Epithelial cell of proximal tubule (primary cell): Measurements from ENCODE around the gene HIGD1B. TPM values are rescaled to one million over a fixed set of nuclear protein-coding genes. Genes with fewer than 3 reads are reported as not detected.

ENCODE experiments used
- DNase-seq: peaks from one replicate; pipeline ENCODE4 v3.0.0-alpha.2; 2011; ENCODE audit warnings: low read depth
- H3K4me3 ChIP-seq: 2 replicates; pipeline ENCODE4 v1.5.1; 2011; ENCODE audit warnings: low read depth, mild to moderate bottlenecking, low read length
- total RNA-seq: library from RNA; depleted of rRNA; stranded (reverse); fragments of >200 nt; gene quantifications from 2 replicates; pipeline ENCODE4 v1.2.3, GENCODE V29; 2015
- TF ChIP-seq, protein P1 (sequence below): conservative IDR thresholded peaks from 2 replicates; pipeline ENCODE4 v1.5.1; 2012; ENCODE audit warnings: low read depth, mild to moderate bottlenecking, low read length

Gene HIGD1B
- total RNA-seq, 1 donor from 2014 or later: not detected

DNA sequence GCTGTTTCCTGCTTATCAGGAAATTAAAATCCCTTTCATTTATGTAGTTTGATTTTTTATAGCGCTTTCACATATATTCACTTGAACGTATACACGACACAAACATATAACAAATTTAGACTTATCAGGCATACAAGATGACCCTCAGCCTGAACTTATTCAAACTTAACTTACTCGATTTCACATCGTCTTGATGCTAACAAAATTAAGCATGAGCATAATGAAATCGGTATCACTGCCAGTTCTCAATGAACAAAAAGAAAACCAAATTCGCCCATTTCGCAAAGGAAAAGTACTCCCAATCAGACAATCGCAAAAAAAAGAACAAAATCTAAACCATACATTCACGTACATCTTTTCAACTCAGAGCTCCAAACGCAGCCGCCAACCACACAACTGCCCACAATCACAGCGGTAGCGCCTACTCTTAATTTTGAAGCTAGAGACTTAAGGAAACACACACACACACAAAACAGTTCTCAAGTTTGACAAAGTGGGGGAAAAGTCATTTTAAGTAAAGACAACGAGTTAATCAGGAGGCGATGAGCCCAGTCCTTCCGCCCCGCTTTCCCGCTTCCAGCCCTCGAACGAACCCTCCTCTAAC, 18.7 kb upstream of the HIGD1B start:
- DNase-seq: no peak
- TF ChIP-seq, protein P1, sequence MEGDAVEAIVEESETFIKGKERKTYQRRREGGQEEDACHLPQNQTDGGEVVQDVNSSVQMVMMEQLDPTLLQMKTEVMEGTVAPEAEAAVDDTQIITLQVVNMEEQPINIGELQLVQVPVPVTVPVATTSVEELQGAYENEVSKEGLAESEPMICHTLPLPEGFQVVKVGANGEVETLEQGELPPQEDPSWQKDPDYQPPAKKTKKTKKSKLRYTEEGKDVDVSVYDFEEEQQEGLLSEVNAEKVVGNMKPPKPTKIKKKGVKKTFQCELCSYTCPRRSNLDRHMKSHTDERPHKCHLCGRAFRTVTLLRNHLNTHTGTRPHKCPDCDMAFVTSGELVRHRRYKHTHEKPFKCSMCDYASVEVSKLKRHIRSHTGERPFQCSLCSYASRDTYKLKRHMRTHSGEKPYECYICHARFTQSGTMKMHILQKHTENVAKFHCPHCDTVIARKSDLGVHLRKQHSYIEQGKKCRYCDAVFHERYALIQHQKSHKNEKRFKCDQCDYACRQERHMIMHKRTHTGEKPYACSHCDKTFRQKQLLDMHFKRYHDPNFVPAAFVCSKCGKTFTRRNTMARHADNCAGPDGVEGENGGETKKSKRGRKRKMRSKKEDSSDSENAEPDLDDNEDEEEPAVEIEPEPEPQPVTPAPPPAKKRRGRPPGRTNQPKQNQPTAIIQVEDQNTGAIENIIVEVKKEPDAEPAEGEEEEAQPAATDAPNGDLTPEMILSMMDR: no peak
- H3K4me3 ChIP-seq: peak overlapping the region; percentile 70

DNA sequence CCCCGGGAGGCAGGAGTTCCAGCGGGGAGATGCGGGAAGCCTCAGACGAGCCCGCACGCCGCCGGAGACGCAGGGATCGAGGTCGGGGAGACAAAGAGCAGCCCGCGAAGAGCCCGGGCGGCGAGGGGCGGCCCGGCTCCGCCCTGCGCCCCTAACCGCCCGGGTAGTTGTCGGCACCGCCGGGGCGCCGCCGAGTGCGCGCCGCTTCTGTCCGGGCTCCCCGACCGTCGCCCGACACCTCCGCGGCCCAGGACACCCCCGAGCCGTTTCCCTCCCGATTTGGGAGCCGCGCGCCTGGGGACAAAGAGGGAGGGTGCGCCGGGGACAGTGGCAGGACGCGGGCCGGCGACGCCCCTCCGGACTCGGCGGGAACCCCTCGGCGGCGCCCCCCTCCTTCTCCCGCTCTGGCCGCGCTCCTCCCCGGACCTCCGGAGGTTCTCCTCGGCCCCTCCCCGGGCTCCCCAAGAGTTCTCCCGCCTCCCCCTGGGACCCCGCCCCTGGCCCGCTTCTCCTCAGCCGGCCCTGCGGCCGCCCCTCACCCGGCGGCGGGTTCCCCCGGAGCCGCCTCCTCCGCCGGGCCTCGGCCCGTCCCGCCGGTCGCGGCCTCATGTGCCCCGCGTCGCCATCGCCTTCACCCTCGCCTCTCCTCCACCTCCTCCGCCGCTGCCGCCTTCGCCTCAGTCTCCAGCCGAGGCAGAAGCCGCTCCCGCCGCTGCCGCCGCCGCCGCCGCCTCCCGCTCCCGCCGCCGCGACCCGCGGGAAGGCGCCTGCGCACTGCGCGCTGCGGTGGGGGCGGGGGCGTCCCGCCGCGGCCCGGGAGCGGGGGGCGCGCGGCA, 17.9 kb upstream of the HIGD1B start, which contains the start of gene GJC1:
Gene GJC1 (minus strand): TSS at position 765 of the 836 bp plus-strand sequence. CDS start 24,470 bp downstream, outside the sequence.
- no peak for DNase-seq
- TF ChIP-seq, protein P1: no peak
- peak within 1 kb of the TSS; percentile 70 for H3K4me3 ChIP-seq

- TF ChIP-seq, protein P1: no peak
- peak overlapping the region; percentile 70 for H3K4me3 ChIP-seq
- DNase-seq: no peak
Observed at GRCh38 chr17:44830359-44831288, 17.1 kb upstream of the HIGD1B start.

GRCh38 chr17:44831371-44831770, 16.3 kb upstream of the HIGD1B start:
- DNase-seq: no peak
- no peak overlapping the region for H3K4me3 ChIP-seq
- TF ChIP-seq, protein P1: no peak

- no peak for DNase-seq
- H3K4me3 ChIP-seq: no peak overlapping the region
- TF ChIP-seq, protein P1: no peak
Observed at GRCh38 chr17:44832805-44833204, 14.9 kb upstream of the HIGD1B start.

DNA sequence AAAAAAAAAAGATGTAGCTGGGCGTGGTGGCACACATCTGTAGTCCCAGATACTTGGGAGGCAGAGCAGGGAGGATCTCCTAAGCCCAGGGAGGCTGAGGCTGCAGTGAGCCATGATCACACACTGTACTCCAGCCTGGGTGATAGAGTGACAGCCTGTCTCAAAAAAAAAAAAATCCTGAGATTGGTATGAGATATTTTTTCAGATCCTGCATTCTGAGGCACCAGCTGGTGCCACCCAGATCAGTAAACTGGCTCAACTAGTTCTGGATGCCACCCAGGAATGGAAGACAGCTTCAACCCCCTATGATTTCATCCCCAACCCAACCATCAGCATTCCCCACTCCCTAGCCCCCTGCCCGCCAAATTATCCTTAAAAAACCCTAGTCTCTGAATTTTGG, 10.5 kb upstream of the HIGD1B start:
- DNase-seq: no peak
- no peak overlapping the region for H3K4me3 ChIP-seq
- TF ChIP-seq, protein P1: no peak
